RPMI7951 (cell line): Measurements from ENCODE around the gene C1orf198. TPM values are rescaled to one million over a fixed set of nuclear protein-coding genes. Genes with fewer than 3 reads are reported as not detected.
A peak's percentile ranks its signal among the peaks of the same experiment; 100 is the strongest.

Experiments
- DNase-seq: peaks from one replicate; pipeline ENCODE4 v3.0.0-alpha.2; 2012; ENCODE audit warnings: low read depth
- total RNA-seq: library from RNA; depleted of rRNA; stranded (reverse); fragments of >200 nt; shearing (Covaris generic); gene quantifications from 2 replicates; pipeline ENCODE4 v1.2.3, GENCODE V29; 2014

Gene C1orf198
- total RNA-seq, 1 experiment from 2014 or later = 39.2 TPM

GRCh38 chr1:230892018-230892491, 23.7 kb upstream of the C1orf198 start:
- DNase-seq = no peak

GRCh38 chr1:230891413-230891812, 23.1 kb upstream of the C1orf198 start:
- peak; percentile 63 for DNase-seq

GRCh38 chr1:230884646-230885045, 16.3 kb upstream of the C1orf198 start:
- no peak for DNase-seq

DNA sequence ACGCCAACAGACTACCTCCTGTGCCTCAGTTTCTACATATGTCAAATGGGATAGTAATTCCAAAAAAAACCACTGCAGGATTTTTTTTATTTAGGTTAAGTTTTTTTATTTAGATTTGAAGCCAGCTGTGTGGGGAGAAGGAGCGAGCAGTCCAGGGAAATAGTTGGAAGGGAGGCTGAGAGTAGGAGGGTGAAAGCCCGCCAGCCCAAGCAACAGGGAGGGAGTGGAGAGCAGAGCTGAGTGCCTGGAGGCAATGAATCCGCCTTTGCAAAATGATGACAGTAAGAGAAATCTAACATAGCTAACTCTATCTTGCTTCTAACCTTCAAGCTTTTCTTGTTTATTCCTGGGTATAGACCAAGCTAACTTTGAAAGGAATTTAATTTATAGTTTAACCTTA, 15.6 kb upstream of the C1orf198 start:
- DNase-seq = no peak

GRCh38 chr1:230879778-230880177, 11.5 kb upstream of the C1orf198 start:
- DNase-seq = no peak

DNA sequence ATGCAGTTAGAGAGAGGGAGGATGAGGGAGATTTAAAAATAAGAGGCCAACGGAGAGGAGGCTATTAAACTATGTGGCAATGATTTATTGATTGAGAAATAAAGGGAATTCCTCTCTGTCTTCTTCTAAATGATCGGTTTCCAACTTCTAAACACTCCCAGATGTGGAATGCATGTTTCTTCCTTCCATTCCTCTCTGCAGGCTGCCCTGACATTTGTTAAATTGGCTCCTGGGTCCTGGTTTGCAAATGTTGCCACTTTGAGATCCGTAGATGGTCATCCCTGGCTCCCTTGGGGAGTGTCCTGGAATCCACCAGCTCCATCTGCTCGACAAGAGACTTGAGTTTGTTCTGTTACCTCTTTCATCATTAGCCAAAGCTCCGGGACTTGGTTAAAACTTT, 10.3 kb upstream of the C1orf198 start:
- DNase-seq = peak; percentile 83

DNA sequence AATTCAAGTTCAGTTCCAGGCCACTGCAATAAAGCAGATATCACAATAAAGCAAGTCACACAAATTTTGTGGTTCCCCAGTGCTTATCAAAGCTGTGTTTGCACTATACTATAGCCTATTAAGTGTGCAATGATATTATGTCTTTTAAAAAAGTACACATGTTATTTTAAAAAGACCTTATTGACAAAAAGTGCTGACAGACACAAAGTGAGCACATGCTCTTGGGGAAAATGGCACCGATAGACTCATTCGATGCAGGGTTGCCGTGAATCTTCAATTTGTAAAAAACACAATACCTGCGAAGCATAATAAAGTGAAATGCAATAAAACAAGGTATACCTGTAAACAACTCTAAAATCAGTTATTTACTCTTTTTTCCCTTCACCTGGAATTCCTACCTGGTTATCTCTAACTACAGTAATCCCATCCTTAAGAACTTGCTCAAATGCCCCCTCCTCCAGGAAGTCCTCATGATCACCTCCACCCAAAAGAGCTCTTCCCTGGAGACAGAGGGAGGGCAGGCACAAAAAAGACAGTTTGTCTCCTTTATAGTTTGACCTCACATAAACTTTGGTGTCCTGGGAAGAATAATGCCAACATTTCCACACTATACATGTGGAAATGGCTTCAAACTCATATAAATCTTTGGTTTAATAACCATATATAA, 9.7 kb upstream of the C1orf198 start:
- DNase-seq = no peak

DNA sequence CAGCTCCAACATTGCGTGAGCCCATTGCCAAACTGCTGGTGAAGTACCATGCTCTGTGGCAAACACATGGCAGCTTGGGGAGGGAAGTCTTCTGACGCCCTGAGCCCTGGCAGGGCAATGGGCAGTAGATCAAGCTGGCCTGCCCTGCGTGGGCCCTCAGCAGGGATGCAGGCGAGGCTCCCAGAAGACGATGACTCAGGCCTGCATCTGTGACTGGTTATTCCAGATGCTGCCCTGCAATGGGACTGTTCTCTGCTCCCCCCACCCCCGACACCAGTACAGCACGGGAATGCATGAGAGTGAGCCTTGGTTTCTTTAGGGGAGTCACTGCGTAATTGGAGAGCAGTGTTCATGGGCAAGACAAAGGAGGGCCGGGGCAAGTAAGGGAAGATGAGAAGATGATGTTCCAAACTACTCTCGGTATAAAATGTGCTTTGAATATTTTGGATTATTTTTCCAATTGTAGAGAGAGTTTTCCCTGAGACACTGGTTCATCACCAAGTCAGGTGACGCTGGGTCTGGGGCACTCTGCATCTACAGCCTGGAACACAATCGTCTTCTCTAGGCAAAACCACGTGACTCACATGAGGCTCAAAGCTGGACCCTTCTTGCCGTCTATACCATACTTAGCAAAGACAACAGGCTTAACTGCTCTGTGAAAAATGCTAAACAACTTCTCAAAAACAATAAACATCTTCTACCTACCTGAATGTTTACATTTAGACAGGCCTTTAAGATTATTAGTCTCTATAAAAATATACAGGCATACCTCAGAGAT, 9.0 kb upstream of the C1orf198 start:
- DNase-seq = peak; percentile 88

- no peak for DNase-seq
Measured at GRCh38 chr1:230876660-230877059, 8.3 kb upstream of the C1orf198 start.

DNA sequence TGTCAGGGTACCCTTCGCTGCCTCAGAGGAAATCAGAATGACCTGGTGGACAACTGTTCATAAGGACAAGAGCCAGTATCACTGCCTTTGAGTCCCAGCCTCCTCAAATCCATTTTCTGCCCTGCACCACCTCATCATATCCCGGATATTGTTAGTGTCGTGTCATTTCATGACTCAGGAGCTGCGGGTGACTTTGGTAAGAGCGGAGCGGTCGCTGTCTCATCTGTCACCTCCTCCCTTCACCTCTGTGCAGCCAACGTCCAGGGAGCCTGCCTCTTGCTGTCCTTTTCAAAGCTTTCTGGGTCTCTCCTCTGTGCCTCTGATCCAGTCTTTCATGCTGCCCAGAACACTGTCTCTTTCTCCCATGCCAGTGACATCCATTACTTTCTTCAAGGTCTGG, 7.0 kb upstream of the C1orf198 start:
- no peak for DNase-seq

DNA sequence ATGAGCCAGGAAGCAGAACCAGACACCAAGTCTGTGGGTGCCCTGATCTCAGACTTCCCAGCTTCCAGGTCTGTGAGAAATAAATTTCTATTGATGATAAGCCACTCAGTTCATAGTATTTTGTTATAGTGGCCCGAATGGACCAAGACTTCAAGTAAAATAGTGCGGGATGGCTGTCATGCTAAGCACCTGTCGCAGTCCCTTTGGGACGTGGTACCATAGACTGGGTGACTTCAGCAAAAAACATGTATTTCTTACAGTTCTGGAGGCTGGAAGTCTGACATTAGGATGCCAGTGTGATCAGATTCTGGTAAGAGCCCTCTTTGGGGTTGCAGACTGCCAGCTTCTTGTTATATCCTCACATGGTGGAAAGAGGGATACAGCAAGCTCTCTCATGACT, 2.6 kb upstream of the C1orf198 start:
- no peak for DNase-seq

DNA sequence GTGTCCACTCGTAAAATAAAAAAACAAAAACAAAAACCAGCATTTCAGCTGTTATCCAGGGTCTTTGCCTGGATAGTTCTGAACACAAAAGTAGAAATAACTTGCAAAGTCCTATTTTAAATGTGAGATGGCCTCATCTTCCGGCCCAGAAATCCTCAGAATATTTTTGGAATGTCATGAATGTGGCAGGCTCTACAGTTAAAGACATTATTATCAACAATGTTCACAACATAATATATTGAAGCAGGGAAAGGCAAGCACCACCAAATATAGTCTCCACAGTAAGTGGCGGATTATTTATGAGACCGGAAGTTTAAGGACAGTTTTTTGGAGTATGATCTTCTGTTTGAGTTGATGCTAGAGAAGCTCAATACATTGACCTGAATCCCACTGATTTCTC, 1.2 kb upstream of the C1orf198 start:
- DNase-seq = no peak

DNA sequence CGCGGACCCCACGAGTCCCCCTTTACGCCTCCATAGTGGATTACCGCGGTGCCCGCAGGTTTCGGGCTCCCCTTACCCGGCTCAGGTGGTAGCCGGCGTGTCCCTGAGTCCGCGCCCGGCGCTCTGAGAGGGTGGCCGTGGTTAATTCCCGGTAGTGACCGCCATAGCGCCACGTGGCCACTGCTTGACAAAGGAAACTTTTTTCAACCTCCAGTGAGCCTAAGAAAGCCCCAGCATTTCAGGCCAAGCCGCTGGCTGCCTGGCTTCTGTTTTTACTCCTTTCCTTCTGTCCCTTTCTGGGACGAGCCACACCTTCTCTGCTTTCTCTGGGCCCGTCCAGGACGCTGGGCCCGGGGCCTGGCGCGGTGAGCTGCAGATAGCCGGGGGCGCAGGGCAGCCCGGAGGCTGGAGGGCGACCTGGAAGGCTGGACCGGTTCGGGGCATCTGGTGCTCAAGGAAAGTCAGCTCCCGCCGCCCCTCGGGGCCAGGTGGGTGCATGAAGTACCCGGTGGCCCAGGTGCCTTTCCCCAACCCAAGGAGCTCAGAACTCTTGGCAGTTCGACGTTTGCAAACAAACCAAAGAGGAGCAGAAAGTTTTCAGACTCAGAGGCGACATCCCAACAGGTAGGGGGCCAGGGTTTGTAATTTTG, 540 bp upstream of the C1orf198 start:
- peak; percentile 44 for DNase-seq

GRCh38 chr1:230867101-230867902, 1.0 kb downstream of the C1orf198 start:
- DNase-seq = peak; percentile 36

DNA sequence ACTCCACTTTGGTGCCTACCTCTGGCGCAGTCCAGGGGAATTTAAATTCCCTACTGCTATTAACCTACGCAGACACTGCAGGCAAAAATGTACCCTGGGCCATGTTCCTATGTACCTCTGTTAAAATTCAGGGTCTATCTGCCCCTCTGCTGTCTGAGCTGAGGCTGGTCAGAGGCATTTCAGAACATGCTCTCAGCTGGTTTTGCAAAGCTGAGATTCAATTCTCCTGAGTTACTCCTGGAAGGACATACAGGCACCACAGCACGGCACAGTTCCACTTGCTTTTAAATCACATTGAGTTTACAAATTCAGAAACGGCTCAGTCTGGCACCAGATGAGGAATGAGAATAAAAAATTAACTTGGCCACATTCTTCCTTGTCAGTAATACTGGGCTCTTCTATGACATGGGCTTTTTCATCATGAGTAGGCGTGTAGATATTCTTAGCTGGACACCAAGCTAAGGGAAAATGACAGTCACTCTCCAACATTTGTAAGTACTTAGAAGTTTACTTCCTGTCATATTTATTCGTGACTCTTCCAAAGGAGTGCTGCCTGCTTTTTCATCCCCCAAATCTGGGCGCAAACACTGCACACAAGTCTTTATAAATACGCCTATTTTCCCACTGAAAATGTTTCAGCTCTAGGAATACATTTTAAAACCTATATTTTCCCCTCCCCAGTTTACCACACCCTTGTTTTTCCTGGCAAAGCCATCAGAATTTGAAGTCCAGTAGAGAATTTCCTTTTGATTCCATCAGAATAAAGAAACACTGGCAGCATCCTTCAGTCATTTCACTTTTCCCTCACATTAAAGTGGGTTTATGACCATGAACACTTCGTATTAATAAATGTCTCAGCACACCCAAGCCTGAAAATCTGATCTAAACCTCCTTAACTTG, 1.9 kb downstream of the C1orf198 start:
- DNase-seq = peak; percentile 51

GRCh38 chr1:230865062-230865817, 3.1 kb downstream of the C1orf198 start:
- DNase-seq = no peak

DNA sequence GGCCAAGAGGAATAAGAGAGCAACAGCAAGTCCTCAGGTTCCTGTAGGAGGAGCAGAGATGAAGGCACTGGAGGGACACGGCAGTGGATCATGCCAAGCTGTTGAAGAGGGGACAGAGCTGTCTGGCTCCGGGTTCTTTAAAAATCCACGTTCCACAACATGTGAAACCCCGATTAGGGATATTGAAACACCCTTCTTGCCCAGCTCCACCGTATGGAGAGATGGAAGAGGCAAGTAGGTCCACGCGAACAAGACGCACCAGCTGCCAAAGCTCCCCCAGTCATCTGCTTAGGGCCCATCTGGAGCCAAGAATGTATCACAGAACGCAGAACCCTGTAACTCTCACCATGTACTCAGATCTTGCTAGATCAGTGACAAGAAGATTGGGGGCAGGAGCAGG, 3.9 kb downstream of the C1orf198 start:
- no peak for DNase-seq

GRCh38 chr1:230863449-230863848, 4.9 kb downstream of the C1orf198 start:
- no peak for DNase-seq

DNA sequence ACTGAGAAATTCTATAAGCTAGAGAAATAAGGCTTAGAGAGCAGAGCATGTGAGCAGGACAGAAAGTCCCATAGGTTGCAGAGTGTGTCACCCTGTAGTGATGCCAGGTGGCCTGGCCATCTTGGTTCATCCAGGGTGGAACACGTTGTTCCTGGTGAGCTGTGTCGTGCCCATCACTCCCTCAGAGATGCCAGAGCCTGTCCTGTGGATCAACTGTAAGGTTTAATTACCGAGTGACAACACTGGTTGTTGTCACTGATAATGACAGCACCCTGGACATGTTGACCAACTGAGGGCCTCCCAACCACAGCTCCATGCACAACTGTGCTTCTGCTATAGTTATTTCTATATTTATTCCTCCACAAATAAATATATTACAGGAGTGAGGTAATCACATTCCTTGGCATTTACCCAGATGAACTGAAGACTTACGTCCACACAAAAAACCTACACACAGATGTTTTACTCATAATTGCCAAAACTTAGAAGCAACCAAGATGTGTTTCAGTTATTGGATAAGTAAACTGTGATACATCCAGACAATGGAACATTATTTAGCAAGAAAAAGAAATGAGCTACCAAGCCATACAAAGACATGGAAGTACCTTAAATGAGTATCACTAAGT, 6.2 kb downstream of the C1orf198 start:
- DNase-seq = no peak

- no peak for DNase-seq
Measured at GRCh38 chr1:230861489-230861888, 6.8 kb downstream of the C1orf198 start.
